ENCODE measurements around the gene NUCB1. TPM values are rescaled to one million over a fixed set of nuclear protein-coding genes. Genes with fewer than 3 reads are reported as not detected.

NUCB1 gene
- total RNA-seq, 1 donor, result 300 TPM

DNA sequence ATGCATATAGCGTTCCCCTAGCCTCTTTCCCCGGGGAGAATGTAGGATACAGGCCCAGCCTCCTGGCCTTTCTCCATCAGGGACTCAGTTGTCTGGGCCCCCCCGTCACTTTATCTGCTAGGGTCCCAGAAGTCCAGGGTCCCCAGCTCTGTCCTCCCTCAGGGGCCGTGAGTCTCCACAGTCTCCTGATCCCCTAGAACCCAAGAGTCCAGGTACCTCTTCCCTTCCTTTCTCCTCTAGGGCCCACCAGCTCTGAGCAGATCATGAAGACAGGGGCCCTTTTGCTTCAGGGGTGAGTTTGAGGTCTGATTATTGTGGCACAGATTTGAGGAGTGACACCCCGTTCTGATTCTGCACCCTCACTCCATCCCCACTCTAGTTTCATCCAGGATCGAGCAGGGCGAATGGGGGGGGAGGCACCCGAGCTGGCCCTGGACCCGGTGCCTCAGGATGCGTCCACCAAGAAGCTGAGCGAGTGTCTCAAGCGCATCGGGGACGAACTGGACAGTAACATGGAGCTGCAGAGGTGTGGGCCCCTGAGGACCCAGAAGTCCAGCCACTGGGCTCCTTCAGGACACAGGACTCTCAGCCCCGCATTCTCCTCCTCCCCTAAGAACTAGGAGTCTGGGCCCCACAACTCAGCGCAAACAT lies 55.3 kb downstream of the NUCB1 start:
- Histone ChIP-seq H3K27ac (ENCODE audit: low read depth, low read length) (peak overlapping the region; percentile 89), H3K9me3 (ENCODE audit: low read depth, low read length) (no peaks in the 10 kb centered on the region), H3K27me3 (ENCODE audit: insufficient read depth, low read length) (no peaks in the 10 kb centered on the region), H3K4me2 (ENCODE audit: insufficient read depth, low read length) (peak overlapping the region; percentile 98), H2AFZ (ENCODE audit: low read length) (peak overlapping the region; percentile 41), H3K4me3 (ENCODE audit: insufficient read depth, low read length) (peak overlapping the region; percentile 96), H3K79me2 (ENCODE audit: insufficient read depth, low read length) (peaks cover 32% of the 10 kb centered on the region), H3K36me3 (ENCODE audit: insufficient read depth, low read length) (peaks cover 21% of the 10 kb centered on the region), H3K4me1 (ENCODE audit: insufficient read depth, low read length) (peaks cover 17% of the 10 kb centered on the region), H4K20me1 (ENCODE audit: insufficient read depth, low read length) (no peaks in the 10 kb centered on the region)
- peak; percentile 68 for DNase-seq (ENCODE audit: insufficient read length, low spot score, missing footprints)
- TF ChIP-seq, protein P1, sequence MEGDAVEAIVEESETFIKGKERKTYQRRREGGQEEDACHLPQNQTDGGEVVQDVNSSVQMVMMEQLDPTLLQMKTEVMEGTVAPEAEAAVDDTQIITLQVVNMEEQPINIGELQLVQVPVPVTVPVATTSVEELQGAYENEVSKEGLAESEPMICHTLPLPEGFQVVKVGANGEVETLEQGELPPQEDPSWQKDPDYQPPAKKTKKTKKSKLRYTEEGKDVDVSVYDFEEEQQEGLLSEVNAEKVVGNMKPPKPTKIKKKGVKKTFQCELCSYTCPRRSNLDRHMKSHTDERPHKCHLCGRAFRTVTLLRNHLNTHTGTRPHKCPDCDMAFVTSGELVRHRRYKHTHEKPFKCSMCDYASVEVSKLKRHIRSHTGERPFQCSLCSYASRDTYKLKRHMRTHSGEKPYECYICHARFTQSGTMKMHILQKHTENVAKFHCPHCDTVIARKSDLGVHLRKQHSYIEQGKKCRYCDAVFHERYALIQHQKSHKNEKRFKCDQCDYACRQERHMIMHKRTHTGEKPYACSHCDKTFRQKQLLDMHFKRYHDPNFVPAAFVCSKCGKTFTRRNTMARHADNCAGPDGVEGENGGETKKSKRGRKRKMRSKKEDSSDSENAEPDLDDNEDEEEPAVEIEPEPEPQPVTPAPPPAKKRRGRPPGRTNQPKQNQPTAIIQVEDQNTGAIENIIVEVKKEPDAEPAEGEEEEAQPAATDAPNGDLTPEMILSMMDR (IDR thresholded peaks at IDR 0.05; ENCODE audit: extremely low read depth, low read depth, low read length), result no peak

DNA sequence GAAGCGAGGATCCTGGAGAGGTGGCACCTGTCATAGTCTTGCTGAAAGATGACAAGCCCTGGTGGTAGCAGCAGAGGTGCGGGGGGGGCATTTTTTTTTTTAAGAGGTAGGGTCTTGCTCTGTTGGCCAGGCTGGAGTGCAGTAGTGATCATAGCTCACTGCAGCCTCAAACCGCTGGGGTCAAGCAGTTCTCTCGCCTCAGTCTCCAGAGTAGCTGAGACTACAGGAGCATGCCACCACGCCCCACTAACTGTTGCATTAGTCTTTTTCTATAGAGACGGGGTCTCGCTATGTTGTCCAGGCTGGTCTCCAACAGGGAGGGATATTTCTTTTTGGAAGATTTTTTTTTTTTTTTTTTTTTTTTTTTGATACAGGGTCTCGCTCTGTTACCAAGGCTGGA lies 57.9 kb downstream of the NUCB1 start:
- Histone ChIP-seq H3K27me3 (ENCODE audit: insufficient read depth, low read length) (no peaks in the 10 kb centered on the region), H3K4me1 (ENCODE audit: insufficient read depth, low read length) (peaks cover 17% of the 10 kb centered on the region), H3K9me3 (ENCODE audit: low read depth, low read length) (no peaks in the 10 kb centered on the region), H3K4me3 (ENCODE audit: insufficient read depth, low read length) (no peak overlapping the region), H3K4me2 (ENCODE audit: insufficient read depth, low read length) (no peak overlapping the region), H3K27ac (ENCODE audit: low read depth, low read length) (no peak overlapping the region), H4K20me1 (ENCODE audit: insufficient read depth, low read length) (no peaks in the 10 kb centered on the region), H3K79me2 (ENCODE audit: insufficient read depth, low read length) (peaks cover 32% of the 10 kb centered on the region), H3K36me3 (ENCODE audit: insufficient read depth, low read length) (peaks cover 27% of the 10 kb centered on the region), H2AFZ (ENCODE audit: low read length) (no peak overlapping the region)
- no peak for DNase-seq (ENCODE audit: insufficient read length, low spot score, missing footprints)
- TF ChIP-seq, protein P1 (IDR thresholded peaks at IDR 0.05; ENCODE audit: extremely low read depth, low read depth, low read length), result no peak

DNA sequence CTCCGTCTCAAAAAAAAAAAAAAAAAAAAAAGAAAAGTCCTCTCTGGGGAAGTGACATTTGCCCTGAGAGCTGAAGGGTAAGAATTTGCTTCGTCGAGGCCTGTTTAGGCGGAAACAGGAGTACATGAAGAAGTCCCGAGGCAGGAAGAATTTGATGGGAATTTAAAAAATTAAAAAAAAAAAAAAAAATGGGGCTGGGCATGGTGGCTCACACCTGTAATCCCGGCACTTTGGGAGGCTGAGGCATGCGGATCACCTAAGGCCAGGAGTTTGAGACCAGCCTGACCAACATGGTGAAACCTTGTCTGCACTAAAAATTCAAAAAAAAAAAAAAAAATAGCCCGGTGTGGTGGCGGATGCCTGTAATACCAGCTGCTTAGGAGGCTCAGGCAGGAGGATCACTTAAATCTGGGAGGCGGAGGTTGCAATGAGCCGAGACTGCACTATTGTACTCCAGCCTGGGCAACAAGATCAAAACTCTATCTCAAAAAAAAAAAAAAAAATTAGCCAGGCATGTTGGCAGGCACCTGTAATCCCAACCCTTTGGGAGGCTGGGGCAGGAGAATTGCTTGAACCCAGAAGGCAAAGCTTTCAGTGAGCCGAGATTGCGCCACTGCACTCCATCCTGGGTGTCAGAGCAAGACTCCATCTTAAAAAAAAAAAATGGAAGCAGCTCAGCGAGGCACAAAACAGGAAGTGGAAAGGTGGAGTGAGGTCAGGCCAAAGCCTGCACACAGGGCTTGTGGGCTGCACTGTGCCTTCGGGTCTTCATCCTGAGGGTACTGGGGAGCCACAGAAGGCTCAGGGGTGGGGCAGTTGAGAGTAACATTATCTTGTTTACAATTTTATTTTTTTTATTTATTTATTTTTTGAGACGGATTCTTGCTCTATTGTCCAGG lies 59.5 kb downstream of the NUCB1 start:
- peak; percentile 3 for DNase-seq (ENCODE audit: insufficient read length, low spot score, missing footprints)
- H3K27me3 ChIP-seq (ENCODE audit: insufficient read depth, low read length), result no peaks in the 10 kb centered on the region
- H3K9me3 ChIP-seq (ENCODE audit: low read depth, low read length), result no peaks in the 10 kb centered on the region
- H3K4me1 ChIP-seq (ENCODE audit: insufficient read depth, low read length), result peaks cover 28% of the 10 kb centered on the region
- H3K27ac ChIP-seq (ENCODE audit: low read depth, low read length), result no peak overlapping the region
- H3K4me3 ChIP-seq (ENCODE audit: insufficient read depth, low read length), result no peak overlapping the region
- H3K36me3 ChIP-seq (ENCODE audit: insufficient read depth, low read length), result peaks cover 27% of the 10 kb centered on the region
- TF ChIP-seq, protein P1 (IDR thresholded peaks at IDR 0.05; ENCODE audit: extremely low read depth, low read depth, low read length), result no peak
- no peak overlapping the region for H2AFZ ChIP-seq (ENCODE audit: low read length)
- H4K20me1 ChIP-seq (ENCODE audit: insufficient read depth, low read length), result no peaks in the 10 kb centered on the region
- no peak overlapping the region for H3K4me2 ChIP-seq (ENCODE audit: insufficient read depth, low read length)
- H3K79me2 ChIP-seq (ENCODE audit: insufficient read depth, low read length), result peaks cover 29% of the 10 kb centered on the region

Data from osteoblast (primary cell).